GM23338 (cell line): Measurements from ENCODE around the gene ZNF300. TPM values are rescaled to one million over a fixed set of nuclear protein-coding genes. Genes with fewer than 3 reads are reported as not detected.
"Not testable (repeated sequence)": the region's sequence is repeated elsewhere in the genome, so short reads cannot be mapped to it uniquely, and the experiment has no call there.

Source experiments
- ATAC-seq: fragments of 200-7000 bp; cut with Tn5 transposase; 3 replicates; pipeline ENCODE4 v1.9.1; 2020
- DNase-seq: peaks from one replicate; pipeline ENCODE4 v3.0.0-alpha.2; 2015; ENCODE audit warnings: low spot score
- H2AFZ ChIP-seq: fragments of 200-600 bp; sonication (generic); 2 replicates; pipeline ENCODE4 v1.8.0; 2016; ENCODE audit warnings: antibody characterized with exemption, mild to moderate bottlenecking, moderate library complexity
- H3F3A ChIP-seq: fragments of 200-600 bp; sonication (generic); replicated peaks from 2 replicates; pipeline ENCODE4 v1.8.0; 2017; ENCODE audit warnings: antibody characterized with exemption, mixed run types, low read depth
- H3K27ac ChIP-seq: fragments of 200-600 bp; sonication (generic); 2 replicates; pipeline ENCODE4 v1.6.1; 2016; ENCODE audit warnings: low read depth
- H3K27me3 ChIP-seq: fragments of 200-600 bp; sonication (generic); 2 replicates; pipeline ENCODE4 v1.8.0; 2016; ENCODE audit warnings: mild to moderate bottlenecking, mixed run types, moderate library complexity; ENCODE audit not compliant: insufficient read depth
- H3K36me3 ChIP-seq: fragments of 200-600 bp; sonication (generic); 2 replicates; pipeline ENCODE4 v1.8.0; 2016; ENCODE audit warnings: mild to moderate bottlenecking; ENCODE audit not compliant: insufficient read depth
- H3K4me1 ChIP-seq: fragments of 200-600 bp; sonication (generic); 2 replicates; pipeline ENCODE4 v1.8.0; 2016; ENCODE audit warnings: mild to moderate bottlenecking, moderate library complexity; ENCODE audit not compliant: insufficient read depth
- H3K4me2 ChIP-seq: fragments of 200-600 bp; sonication (generic); 2 replicates; pipeline ENCODE4 v1.7.1; 2017; ENCODE audit warnings: mixed run types
- H3K4me3 ChIP-seq: fragments of 200-600 bp; sonication (generic); 2 replicates; pipeline ENCODE4 v1.6.1; 2016; ENCODE audit warnings: mixed run types
- H3K79me2 ChIP-seq: fragments of 200-600 bp; sonication (generic); replicated peaks from 2 replicates; pipeline ENCODE4 v1.8.0; 2017; ENCODE audit warnings: mild to moderate bottlenecking; ENCODE audit not compliant: insufficient read depth
- H3K9me2 ChIP-seq: fragments of 200-600 bp; sonication (generic); 2 replicates; pipeline ENCODE4 v1.8.0; 2017; ENCODE audit not compliant: insufficient read depth
- H4K20me1 ChIP-seq: fragments of 200-600 bp; sonication (generic); replicated peaks from 2 replicates; pipeline ENCODE4 v1.8.0; 2017; ENCODE audit warnings: mild to moderate bottlenecking; ENCODE audit not compliant: insufficient read depth
- H3K27ac Mint-ChIP-seq: 2 replicates; pipeline ENCODE4 v1.8.0; 2020; ENCODE audit warnings: inconsistent platforms, mild to moderate bottlenecking, moderate library complexity, mixed read lengths
- H3K27me3 Mint-ChIP-seq: 3 replicates; pipeline ENCODE4 v1.8.0; 2022; ENCODE audit warnings: low read depth, mild to moderate bottlenecking, moderate library complexity, mixed read lengths, inconsistent platforms; ENCODE audit not compliant: insufficient read depth, poor library complexity
- H3K36me3 Mint-ChIP-seq: 3 replicates; pipeline ENCODE4 v1.8.0; 2021; ENCODE audit warnings: low read depth, mild to moderate bottlenecking, inconsistent platforms, moderate library complexity, mixed read lengths
- H3K4me1 Mint-ChIP-seq: 3 replicates; pipeline ENCODE4 v1.8.0; 2020; ENCODE audit warnings: mild to moderate bottlenecking, inconsistent platforms, mixed read lengths
- H3K4me3 Mint-ChIP-seq: 3 replicates; pipeline ENCODE4 v1.8.0; 2021; ENCODE audit warnings: moderate library complexity, mild to moderate bottlenecking, inconsistent platforms, mixed read lengths
- H3K9me3 Mint-ChIP-seq: 3 replicates; pipeline ENCODE4 v1.8.0; 2020; ENCODE audit warnings: moderate library complexity, mild to moderate bottlenecking, inconsistent platforms, mixed read lengths
- CREB1 ChIP-seq: fragments of 250-450 bp; sonication (Bioruptor Pico); IDR thresholded peaks from 2 replicates; pipeline ENCODE4 v1.5.0; 2020; ENCODE audit warnings: low read depth, mild to moderate bottlenecking, moderate library complexity
- ETS1 ChIP-seq: IDR thresholded peaks from 2 replicates; pipeline ENCODE4 v1.6.1; 2016; ENCODE audit warnings: antibody characterized with exemption
- EZH2 ChIP-seq: fragments of 200-600 bp; sonication (generic); IDR thresholded peaks from one replicate; pipeline ENCODE4 v1.8.0; 2017; ENCODE audit warnings: antibody characterized with exemption, mild to moderate bottlenecking, low read depth; ENCODE audit not compliant: unreplicated experiment
- EZH2phosphoT487 ChIP-seq: fragments of 200-600 bp; sonication (generic); IDR thresholded peaks from one replicate; pipeline ENCODE4 v1.8.1; 2018; ENCODE audit warnings: antibody characterized with exemption; ENCODE audit not compliant: unreplicated experiment
- JUNB ChIP-seq: IDR thresholded peaks from one replicate; pipeline ENCODE4 v1.6.1; 2016; ENCODE audit warnings: antibody characterized with exemption; ENCODE audit not compliant: unreplicated experiment
- NANOG ChIP-seq: IDR thresholded peaks from 2 replicates; pipeline ENCODE4 v1.6.1; 2016; ENCODE audit warnings: antibody characterized with exemption, borderline replicate concordance
- POLR2AphosphoS5 ChIP-seq: IDR thresholded peaks from 2 replicates; pipeline ENCODE4 v1.6.1; 2016; ENCODE audit warnings: antibody characterized with exemption, low read depth
- STAT1 ChIP-seq: IDR thresholded peaks from one replicate; pipeline ENCODE4 v1.6.1; 2016; ENCODE audit warnings: antibody characterized with exemption; ENCODE audit not compliant: unreplicated experiment
- ZNF114 ChIP-seq: fragments of 250-450 bp; sonication (Bioruptor Pico); IDR thresholded peaks from 2 replicates; pipeline ENCODE4 v1.5.0; 2020; ENCODE audit warnings: mild to moderate bottlenecking, moderate library complexity
- ZNF331 ChIP-seq: fragments of 250-450 bp; sonication (Bioruptor Pico); IDR thresholded peaks from 2 replicates; pipeline ENCODE4 v1.5.0; 2020; ENCODE audit warnings: low read depth, mild to moderate bottlenecking, moderate library complexity
- polyA plus RNA-seq: library from polyadenylated mRNA; unstranded; fragments of >200 nt; fragmentation: Nextera tagmentation; extraction: Ambion mirVana; gene quantifications from 2 replicates; pipeline ENCODE4 v1.2.1, GENCODE V29; 2016
- total RNA-seq: library from RNA; depleted of rRNA; stranded (reverse); fragments of >200 nt; shearing (Covaris generic); gene quantifications from 2 replicates; pipeline ENCODE4 v1.2.3, GENCODE V29; 2014
- TF ChIP-seq, protein P1 (sequence below): IDR thresholded peaks from one replicate; pipeline ENCODE4 v1.6.1; 2018; ENCODE audit warnings: antibody characterized with exemption; ENCODE audit not compliant: unreplicated experiment

ZNF300 gene
- total and polyA plus RNA-seq, 2 experiments from 2014 or later = 15.1 to 25.9 TPM

DNA sequence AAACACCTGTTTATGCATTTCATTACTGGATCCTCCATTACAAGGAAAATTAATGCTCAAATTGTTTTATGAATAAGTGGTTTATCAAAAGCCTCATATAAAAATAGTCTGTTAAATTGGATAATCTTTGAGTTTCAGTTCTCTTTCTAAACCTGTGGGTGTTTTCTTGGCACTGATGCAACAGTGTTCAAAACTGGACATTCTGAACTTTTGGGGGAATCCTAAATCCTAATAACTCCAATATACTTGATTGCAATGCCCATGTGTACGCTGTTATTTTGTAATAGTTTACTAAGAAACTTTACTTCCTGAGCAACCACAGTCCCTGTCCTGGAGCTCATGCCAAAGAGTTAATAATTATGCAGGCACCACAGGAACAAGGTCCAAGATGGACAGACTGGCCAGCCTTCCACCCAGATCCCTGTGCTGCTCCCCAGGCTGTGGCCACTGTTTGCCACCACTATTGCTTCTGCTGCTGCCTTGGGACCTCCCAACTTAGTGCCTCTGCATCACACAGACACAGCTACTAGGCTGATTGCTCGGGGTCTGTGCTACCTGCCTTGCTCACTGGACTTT, 44.4 kb downstream of the ZNF300 start:
- TF ChIP-seq CREB1 (CRISPR knock-in tag) = no peak
- TF ChIP-seq JUNB = no peak
- no peak for TF ChIP-seq POLR2AphosphoS5
- no peak for TF ChIP-seq ZNF331 (CRISPR knock-in tag)
- no peak for TF ChIP-seq ETS1
- TF ChIP-seq EZH2phosphoT487 = no peak
- TF ChIP-seq STAT1 = no peak
- no peak for TF ChIP-seq ZNF114 (CRISPR knock-in tag)
- Mint-ChIP-seq H3K36me3 (peaks cover 3% of the 10 kb centered on the region; the same call in 1 of the 3 replicates), H3K4me1 (no peaks in the 10 kb centered on the region), H3K27ac (no peak overlapping the region), H3K4me3 (no peak overlapping the region), H3K9me3 (peaks cover 50% of the 10 kb centered on the region), H3K27me3 (peaks cover 2% of the 10 kb centered on the region)
- Histone ChIP-seq H3K36me3 (no peaks in the 10 kb centered on the region), H4K20me1 (no peaks in the 10 kb centered on the region), H3K79me2 (no peaks in the 10 kb centered on the region), H3K4me2 (no peak overlapping the region), H3F3A (no peaks in the 10 kb centered on the region), H3K27me3 (no peaks in the 10 kb centered on the region), H2AFZ (no peak overlapping the region), H3K9me2 (no peaks in the 10 kb centered on the region), H3K4me1 (no peaks in the 10 kb centered on the region), H3K4me3 (no peak overlapping the region), H3K27ac (no peak overlapping the region)
- no peak for ATAC-seq
- no peak for DNase-seq

- H3K27ac ChIP-seq, H3K27ac Mint-ChIP-seq, H3K4me1 Mint-ChIP-seq, ATAC-seq, H3K4me3 Mint-ChIP-seq, H3K4me3 ChIP-seq, DNase-seq, H3K79me2 ChIP-seq, H3K27me3 Mint-ChIP-seq, H3K36me3 ChIP-seq, H3K27me3 ChIP-seq, H3K36me3 Mint-ChIP-seq, H2AFZ ChIP-seq, H3F3A ChIP-seq, H3K4me2 ChIP-seq, H3K9me2 ChIP-seq, H4K20me1 ChIP-seq, H3K4me1 ChIP-seq: not testable (repeated sequence)
- H3K9me3 Mint-ChIP-seq = peaks cover 26% of the 10 kb centered on the region
Measured at GRCh38 chr5:150856700-150857099, 48.1 kb downstream of the ZNF300 start.

- Mint-ChIP-seq H3K4me1 (peaks cover 8% of the 10 kb centered on the region), H3K4me3 (no peak overlapping the region), H3K9me3 (peaks cover 2% of the 10 kb centered on the region; the same call in 2 of the 3 replicates), H3K27me3 (no peaks in the 10 kb centered on the region), H3K27ac (no peak overlapping the region), H3K36me3 (no peaks in the 10 kb centered on the region)
- Histone ChIP-seq H3K9me2 (no peaks in the 10 kb centered on the region), H4K20me1 (no peaks in the 10 kb centered on the region), H3K4me2 (no peak overlapping the region), H3K27ac (no peak overlapping the region), H3K79me2 (no peaks in the 10 kb centered on the region), H3F3A (no peaks in the 10 kb centered on the region), H3K4me1 (no peaks in the 10 kb centered on the region), H2AFZ (no peak overlapping the region), H3K36me3 (no peaks in the 10 kb centered on the region), H3K4me3 (no peak overlapping the region), H3K27me3 (no peaks in the 10 kb centered on the region)
- DNase-seq (no peak), ATAC-seq (no peak)
- no peak for TF ChIP-seq STAT1
- TF ChIP-seq EZH2phosphoT487 = no peak
- no peak for TF ChIP-seq NANOG
- TF ChIP-seq ZNF114 (CRISPR knock-in tag) = no peak
- no peak for TF ChIP-seq EZH2
- TF ChIP-seq, protein P1, sequence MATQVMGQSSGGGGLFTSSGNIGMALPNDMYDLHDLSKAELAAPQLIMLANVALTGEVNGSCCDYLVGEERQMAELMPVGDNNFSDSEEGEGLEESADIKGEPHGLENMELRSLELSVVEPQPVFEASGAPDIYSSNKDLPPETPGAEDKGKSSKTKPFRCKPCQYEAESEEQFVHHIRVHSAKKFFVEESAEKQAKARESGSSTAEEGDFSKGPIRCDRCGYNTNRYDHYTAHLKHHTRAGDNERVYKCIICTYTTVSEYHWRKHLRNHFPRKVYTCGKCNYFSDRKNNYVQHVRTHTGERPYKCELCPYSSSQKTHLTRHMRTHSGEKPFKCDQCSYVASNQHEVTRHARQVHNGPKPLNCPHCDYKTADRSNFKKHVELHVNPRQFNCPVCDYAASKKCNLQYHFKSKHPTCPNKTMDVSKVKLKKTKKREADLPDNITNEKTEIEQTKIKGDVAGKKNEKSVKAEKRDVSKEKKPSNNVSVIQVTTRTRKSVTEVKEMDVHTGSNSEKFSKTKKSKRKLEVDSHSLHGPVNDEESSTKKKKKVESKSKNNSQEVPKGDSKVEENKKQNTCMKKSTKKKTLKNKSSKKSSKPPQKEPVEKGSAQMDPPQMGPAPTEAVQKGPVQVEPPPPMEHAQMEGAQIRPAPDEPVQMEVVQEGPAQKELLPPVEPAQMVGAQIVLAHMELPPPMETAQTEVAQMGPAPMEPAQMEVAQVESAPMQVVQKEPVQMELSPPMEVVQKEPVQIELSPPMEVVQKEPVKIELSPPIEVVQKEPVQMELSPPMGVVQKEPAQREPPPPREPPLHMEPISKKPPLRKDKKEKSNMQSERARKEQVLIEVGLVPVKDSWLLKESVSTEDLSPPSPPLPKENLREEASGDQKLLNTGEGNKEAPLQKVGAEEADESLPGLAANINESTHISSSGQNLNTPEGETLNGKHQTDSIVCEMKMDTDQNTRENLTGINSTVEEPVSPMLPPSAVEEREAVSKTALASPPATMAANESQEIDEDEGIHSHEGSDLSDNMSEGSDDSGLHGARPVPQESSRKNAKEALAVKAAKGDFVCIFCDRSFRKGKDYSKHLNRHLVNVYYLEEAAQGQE = no peak
- no peak for TF ChIP-seq ZNF331 (CRISPR knock-in tag)
- no peak for TF ChIP-seq ETS1
- TF ChIP-seq CREB1 (CRISPR knock-in tag) = no peak
- no peak for TF ChIP-seq JUNB
Measured at GRCh38 chr5:150853561-150853960, 51.2 kb downstream of the ZNF300 start.
